ENCODE measurements around the gene ABCA4.

GRCh38 chr1:94039871-94040569 is 80.9 kb downstream of the ABCA4 start:
- TF ChIP-seq POLR2A (IDR thresholded peaks at IDR 0.05; ENCODE audit: low read depth, low read length) (no peak), POLR2AphosphoS5 (IDR thresholded peaks at IDR 0.05; ENCODE audit: low read depth, low read length) (no peak)
